Keratinocyte (primary cell): ENCODE measurements around the gene CORO2B.

ENCODE experiments used
- EZH2 ChIP-seq: IDR thresholded peaks from one replicate; pipeline ENCODE4 v1.6.1; 2012; ENCODE audit warnings: inconsistent platforms, mild to moderate bottlenecking, low read length, moderate library complexity
- TF ChIP-seq, protein P1 (sequence below), 3 experiments: IDR thresholded peaks in 1 of 3; conservative IDR thresholded peaks in 1 of 3; optimal IDR thresholded peaks in 1 of 3; 2 replicates in 2 of 3; 3 replicates in 1 of 3; pipeline versions ENCODE3 to v1.5.1; 2011; ENCODE audit warnings: low read length in 3 of 3, mild to moderate bottlenecking in 3 of 3, moderate library complexity in 2 of 3, control low read depth in 1 of 3, inconsistent platforms in 1 of 3; ENCODE audit not compliant: insufficient read depth in 2 of 3; ENCODE audit errors: extremely low read depth in 1 of 3

- TF ChIP-seq, protein P1, sequence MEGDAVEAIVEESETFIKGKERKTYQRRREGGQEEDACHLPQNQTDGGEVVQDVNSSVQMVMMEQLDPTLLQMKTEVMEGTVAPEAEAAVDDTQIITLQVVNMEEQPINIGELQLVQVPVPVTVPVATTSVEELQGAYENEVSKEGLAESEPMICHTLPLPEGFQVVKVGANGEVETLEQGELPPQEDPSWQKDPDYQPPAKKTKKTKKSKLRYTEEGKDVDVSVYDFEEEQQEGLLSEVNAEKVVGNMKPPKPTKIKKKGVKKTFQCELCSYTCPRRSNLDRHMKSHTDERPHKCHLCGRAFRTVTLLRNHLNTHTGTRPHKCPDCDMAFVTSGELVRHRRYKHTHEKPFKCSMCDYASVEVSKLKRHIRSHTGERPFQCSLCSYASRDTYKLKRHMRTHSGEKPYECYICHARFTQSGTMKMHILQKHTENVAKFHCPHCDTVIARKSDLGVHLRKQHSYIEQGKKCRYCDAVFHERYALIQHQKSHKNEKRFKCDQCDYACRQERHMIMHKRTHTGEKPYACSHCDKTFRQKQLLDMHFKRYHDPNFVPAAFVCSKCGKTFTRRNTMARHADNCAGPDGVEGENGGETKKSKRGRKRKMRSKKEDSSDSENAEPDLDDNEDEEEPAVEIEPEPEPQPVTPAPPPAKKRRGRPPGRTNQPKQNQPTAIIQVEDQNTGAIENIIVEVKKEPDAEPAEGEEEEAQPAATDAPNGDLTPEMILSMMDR (optimal IDR thresholded peaks at IDR 0.05 in 1 of 3, IDR thresholded peaks at IDR 0.05 in 1 of 3, conservative IDR thresholded peaks at IDR 0.05 in 1 of 3; ENCODE audit: extremely low read depth in 1 of 3, insufficient read depth in 2 of 3, low read length in 3 of 3): no peak
- TF ChIP-seq EZH2: no peak
Observed at GRCh38 chr15:68589053-68589452, 10.3 kb downstream of the CORO2B start.
